GM12878 (cell line): ENCODE data around the gene HMCN2. TPM values are rescaled to one million over a fixed set of nuclear protein-coding genes. Genes with fewer than 3 reads are reported as not detected.
"Not testable (repeated sequence)": the region's sequence is repeated elsewhere in the genome, so short reads cannot be mapped to it uniquely, and the experiment has no call there.

Experiments used
- ATAC-seq: fragments of 200-7000 bp; cut with Tn5 transposase; 3 replicates; pipeline ENCODE4 v1.9.1; 2020; ENCODE audit warnings: mild to moderate bottlenecking, moderate library complexity
- BruUV-seq: library from RNA; stranded (reverse); fragments of 400-500 nt; replicated peaks from 2 replicates; lab custom pipeline; 2021; lab: Mats Ljungman, UMichigan
- CTCF ChIA-PET: fragments of 300-600 bp; sonication (Branson Sonifier 250); formaldehyde crosslinking; extraction: SDS; loops from one replicate; lab custom pipeline; 2021; ENCODE audit warnings: inconsistent platforms; lab: Yijun Ruan, JAX
- POLR2A ChIA-PET: fragments of 350-600 bp; formaldehyde crosslinking; extraction: SDS; loops from one replicate; lab custom pipeline; 2021; ENCODE audit warnings: inconsistent platforms; lab: Charles Lee
- RAD21 ChIA-PET: fragments of 300-600 bp; sonication (Branson Sonifier 250); formaldehyde crosslinking; loops from one replicate; lab custom pipeline; 2023; ENCODE audit warnings: antibody characterized with exemption; ENCODE audit not compliant: unreplicated experiment; lab: Charles Lee
- SMC1A ChIA-PET: fragments of 300-600 bp; sonication (Branson Sonifier 250); formaldehyde crosslinking; loops from one replicate; lab custom pipeline; 2023; ENCODE audit not compliant: unreplicated experiment, uncharacterized antibody; lab: Charles Lee
- DNase-seq: peaks from one replicate; pipeline ENCODE4 v3.0.0-alpha.2; 2011; ENCODE audit warnings: low read depth, low spot score
- FAIRE-seq: peaks from 3 replicates; lab custom pipeline; 2011; peaks lifted over from hg19 to GRCh38; lab: Jason Lieb, UNC
- H2AFZ ChIP-seq: 2 replicates; pipeline ENCODE4 v1.6.0; 2011; ENCODE audit warnings: low read depth, low read length, control low read depth; ENCODE audit not compliant: control insufficient read depth
- H3K27ac ChIP-seq: 2 replicates; pipeline ENCODE4 v1.5.1; 2011; ENCODE audit warnings: control low read depth; ENCODE audit not compliant: control insufficient read depth, insufficient read depth
- H3K27me3 ChIP-seq, 2 experiments: replicated peaks in 1 of 2; 2 replicates each; pipeline versions ENCODE4 v1.6.0 to v1.6.1; 2011; ENCODE audit warnings: low read length in 1 of 2; ENCODE audit not compliant: control insufficient read depth in 2 of 2, insufficient read depth in 2 of 2
- H3K36me3 ChIP-seq, 2 experiments: 2 replicates each; pipeline ENCODE4 v1.5.1; 2011; ENCODE audit warnings: low read length in 1 of 2; ENCODE audit not compliant: control insufficient read depth in 2 of 2, insufficient read depth in 2 of 2
- H3K4me1 ChIP-seq: 2 replicates; pipeline ENCODE4 v1.6.1; 2011; ENCODE audit warnings: mild to moderate bottlenecking, low read length, moderate library complexity, mixed read lengths; ENCODE audit not compliant: control insufficient read depth, insufficient read depth
- H3K4me2 ChIP-seq: 2 replicates; pipeline ENCODE4 v1.6.0; 2011; ENCODE audit warnings: control low read depth; ENCODE audit not compliant: control insufficient read depth, insufficient read depth
- H3K4me3 ChIP-seq: fragments of 200-600 bp; sonication (generic); 2 replicates; pipeline ENCODE4 v1.5.1; 2016
- H3K79me2 ChIP-seq: 2 replicates; pipeline ENCODE4 v1.6.0; 2011; ENCODE audit warnings: low read length; ENCODE audit not compliant: control insufficient read depth, insufficient read depth
- H3K9ac ChIP-seq: 2 replicates; pipeline ENCODE4 v1.8.0; 2011; ENCODE audit warnings: low read length, control low read depth, mixed read lengths; ENCODE audit not compliant: control insufficient read depth, insufficient read depth
- H3K9me3 ChIP-seq: replicated peaks from 3 replicates; pipeline ENCODE4 v1.5.1; 2011; ENCODE audit warnings: mild to moderate bottlenecking, low read length; ENCODE audit not compliant: control insufficient read depth, insufficient read depth
- H4K20me1 ChIP-seq: 2 replicates; pipeline ENCODE4 v1.6.0; 2011; ENCODE audit not compliant: control insufficient read depth, insufficient read depth
- FOXM1 ChIP-seq: IDR thresholded peaks from 2 replicates; pipeline ENCODE4 v1.6.1; 2012; ENCODE audit warnings: low read depth, mild to moderate bottlenecking, inconsistent platforms, low read length, moderate library complexity
- KDM1A ChIP-seq: fragments of 200-600 bp; sonication (generic); IDR thresholded peaks from 2 replicates; pipeline ENCODE4 v1.6.1; 2016; ENCODE audit warnings: borderline replicate concordance
- MLLT1 ChIP-seq: fragments of 450-650 bp; IDR thresholded peaks from 2 replicates; pipeline ENCODE4 v1.6.1; 2016; ENCODE audit warnings: mild to moderate bottlenecking
- PAX5 ChIP-seq: IDR thresholded peaks from 2 replicates; pipeline ENCODE4 v1.6.1; 2011; ENCODE audit warnings: low read depth, low read length, borderline replicate concordance
- POLR2A ChIP-seq: IDR thresholded peaks from 2 replicates; pipeline ENCODE4 v1.6.1; 2011; ENCODE audit warnings: low read depth, mild to moderate bottlenecking, low read length
- SRF ChIP-seq, 2 experiments: IDR thresholded peaks; 2 replicates each; pipeline ENCODE4 v1.6.1; 2011; ENCODE audit warnings: low read depth in 2 of 2, low read length in 2 of 2, mild to moderate bottlenecking in 1 of 2, moderate library complexity in 1 of 2
- STAT1 ChIP-seq: fragments of 450-650 bp; conservative IDR thresholded peaks from 2 replicates; pipeline ENCODE4 v1.6.1; 2014; ENCODE audit warnings: antibody characterized with exemption, mild to moderate bottlenecking
- ZNF384 ChIP-seq: IDR thresholded peaks from 2 replicates; pipeline ENCODE4 v1.6.1; 2012; ENCODE audit warnings: low read depth, mild to moderate bottlenecking, low read length, improper control_type of control experiment, borderline replicate concordance
- WGBS: methylation state at CpG from one replicate; pipeline ENCODE4 v1.1.6; 2016; ENCODE audit warnings: low lambda C conversion rate; ENCODE audit not compliant: insufficient replicate concordance, insufficient coverage; ENCODE audit errors: missing lambda C conversion rate; 5-methylcytosine and 5-hydroxymethylcytosine counted together
- in situ Hi-C: fragments of 300-500 bp; cut with MboI; formaldehyde crosslinking; loops from 9 replicates; pipeline ENCODE4 v1.14.3; 2018; ENCODE audit warnings: mixed read lengths
- intact Hi-C: fragments of 100-400 bp; cut with micrococcal nuclease; formaldehyde crosslinking; loops from one replicate; pipeline ENCODE4 v1.14.2; 2022; ENCODE audit not compliant: unreplicated experiment
- polyA plus RNA-seq, 11 experiments: library from polyadenylated mRNA; depleted of rRNA in 4 of 11; unstranded in 6 of 11; stranded (reverse) in 5 of 11; fragments of >200 nt; fragmentation: Nextera tagmentation in 4 of 11; fragmentation: Illumina TruSeq in 1 of 11; extraction: Ambion mirVana in 4 of 11; extraction: Trizol in 1 of 11; gene quantifications; 1 replicate in 1 of 11; 2 replicates in 10 of 11; pipeline versions ENCODE4 v1.2.1 to v1.2.3, GENCODE V29; 2011 to 2016; ENCODE audit warnings: inconsistent platforms in 2 of 11, missing spikeins in 2 of 11, low read depth in 1 of 11
- total RNA-seq, 4 experiments: library from RNA; depleted of rRNA in 3 of 4; stranded (reverse); fragments of >200 nt in 3 of 4; fragmentation: Illumina TruSeq in 1 of 4; extraction: Trizol in 1 of 4; gene quantifications; 2 replicates each; pipeline versions ENCODE4 v1.2.1 to v1.2.3, GENCODE V29; 2013 to 2021

HMCN2 gene
- total and polyA plus RNA-seq, 10 of the 15 experiments (the other 5 are each of a cell fraction or from before 2014, with no cell fraction given), result 0.04 TPM; not detected in 9

- H3K27ac ChIP-seq, result no peak overlapping the region
- H3K9ac ChIP-seq, result no peak overlapping the region
- BruUV-seq, result no TSS peak
- no peak overlapping the region for H3K4me2 ChIP-seq
- H3K9me3 ChIP-seq, result no peaks in the 10 kb centered on the region
- in situ Hi-C loops, result no loop called here
- no peak for TF ChIP-seq POLR2A
- no peak for TF ChIP-seq FOXM1
- TF ChIP-seq SRF (IDR thresholded peaks at IDR 0.05; ENCODE audit: low read depth in 2 of 2, low read length in 2 of 2), result no peak
- TF ChIP-seq STAT1, result no peak
- TF ChIP-seq MLLT1, result no peak
- TF ChIP-seq KDM1A, result no peak
- TF ChIP-seq ZNF384, result no peak
- H2AFZ ChIP-seq, result no peak overlapping the region
- RAD21 ChIA-PET, result no interaction called here
- no peaks in the 10 kb centered on the region for H3K27me3 ChIP-seq
- POLR2A ChIA-PET, result no interaction called here
- H3K36me3 ChIP-seq, result no peaks in the 10 kb centered on the region
- ATAC-seq (no peak), FAIRE-seq (no peak), DNase-seq (no peak)
- intact Hi-C loops, result no loop called here
- 54% methylated on average over 4 of the region's 4 CpGs for WGBS
- CTCF ChIA-PET, result no interaction called here
- H3K4me3 ChIP-seq, result no peak overlapping the region
- H3K4me1 ChIP-seq, result no peaks in the 10 kb centered on the region
- no peaks in the 10 kb centered on the region for H4K20me1 ChIP-seq
- SMC1A ChIA-PET, result interaction anchor here (0.6 kb wide), 1 partner anchor 13 kb away, joined by 3 read pairs; no protein-coding TSS in a partner anchor
- H3K79me2 ChIP-seq, result no peaks in the 10 kb centered on the region
Observed at GRCh38 chr9:130339306-130339705, 73.7 kb downstream of the HMCN2 start.

- TF ChIP-seq PAX5, result no peak
- intact Hi-C loops, result loop anchor here (5.0 kb wide), 2 partner anchors 103 to 233 kb away; no protein-coding TSS in a partner anchor
- ChIA-PET RAD21 (no interaction called here), POLR2A (interaction anchor here (0.6 kb wide), 1 partner anchor 454 kb away, joined by 3 read pairs; no protein-coding TSS in a partner anchor), SMC1A (no interaction called here), CTCF (no interaction called here)
- Histone ChIP-seq H3K4me3 (no peak overlapping the region), H3K36me3 (no peaks in the 10 kb centered on the region), H3K79me2 (no peaks in the 10 kb centered on the region), H3K9me3 (no peaks in the 10 kb centered on the region), H3K9ac (no peak overlapping the region), H3K4me1 (no peaks in the 10 kb centered on the region), H3K27ac (no peak overlapping the region), H4K20me1 (no peaks in the 10 kb centered on the region), H2AFZ (no peak overlapping the region), H3K4me2 (no peak overlapping the region), H3K27me3 (no peaks in the 10 kb centered on the region)
- BruUV-seq, result no TSS peak
- ATAC-seq (no peak), DNase-seq (no peak), FAIRE-seq (no peak)
- WGBS, result 31% methylated on average over 10 of the region's 10 CpGs
- in situ Hi-C loops, result no loop called here
Observed at GRCh38 chr9:130340011-130340410, 74.5 kb downstream of the HMCN2 start.

- H3K36me3 ChIP-seq, in situ Hi-C loops, H3K9ac ChIP-seq, H3K79me2 ChIP-seq, BruUV-seq, H2AFZ ChIP-seq, H4K20me1 ChIP-seq, FAIRE-seq, DNase-seq, SMC1A ChIA-PET, ATAC-seq, H3K4me2 ChIP-seq, H3K4me3 ChIP-seq, H3K27me3 ChIP-seq, H3K27ac ChIP-seq, POLR2A ChIA-PET, H3K9me3 ChIP-seq, H3K4me1 ChIP-seq: not testable (repeated sequence)
- intact Hi-C loops, result loop anchor here (5.0 kb wide), 2 partner anchors 103 to 233 kb away; no protein-coding TSS in a partner anchor
- ChIA-PET CTCF (interaction anchor here (0.9 kb wide), 1 partner anchor 100 kb away, joined by 3 read pairs; no protein-coding TSS in a partner anchor), RAD21 (interaction anchor here (0.7 kb wide), 1 partner anchor 81 kb away, joined by 3 read pairs; no protein-coding TSS in a partner anchor)
- 63% methylated on average over 17 of the region's 17 CpGs for WGBS
Observed at GRCh38 chr9:130340557-130340956, 75.0 kb downstream of the HMCN2 start.
